ENCODE measurements around the gene CRISPLD2. TPM values are rescaled to one million over a fixed set of nuclear protein-coding genes. Genes with fewer than 3 reads are reported as not detected.

Gene CRISPLD2
- total RNA-seq, 1 experiment from 2014 or later = 9.4 TPM

DNA sequence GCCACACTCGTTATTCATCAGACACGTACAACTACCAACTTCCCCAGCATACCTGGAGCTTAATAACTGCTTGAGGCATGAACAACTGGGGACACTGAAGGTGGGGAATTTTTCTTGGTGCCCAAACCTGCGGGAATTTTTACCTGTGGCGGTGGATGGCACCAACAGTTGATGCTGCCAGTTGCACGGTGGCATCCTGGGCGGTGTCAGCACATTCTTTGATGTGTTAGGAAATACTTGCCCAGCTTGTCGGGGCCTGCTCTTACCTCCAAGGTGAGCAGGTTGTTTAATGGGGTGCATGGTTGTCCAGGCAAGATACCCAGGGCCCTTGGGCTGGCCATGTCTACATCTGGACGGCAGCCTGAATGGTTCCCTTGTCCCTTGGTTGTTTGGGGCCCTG lies 79.6 kb downstream of the CRISPLD2 start (continued):
- TF ChIP-seq, protein P1, sequence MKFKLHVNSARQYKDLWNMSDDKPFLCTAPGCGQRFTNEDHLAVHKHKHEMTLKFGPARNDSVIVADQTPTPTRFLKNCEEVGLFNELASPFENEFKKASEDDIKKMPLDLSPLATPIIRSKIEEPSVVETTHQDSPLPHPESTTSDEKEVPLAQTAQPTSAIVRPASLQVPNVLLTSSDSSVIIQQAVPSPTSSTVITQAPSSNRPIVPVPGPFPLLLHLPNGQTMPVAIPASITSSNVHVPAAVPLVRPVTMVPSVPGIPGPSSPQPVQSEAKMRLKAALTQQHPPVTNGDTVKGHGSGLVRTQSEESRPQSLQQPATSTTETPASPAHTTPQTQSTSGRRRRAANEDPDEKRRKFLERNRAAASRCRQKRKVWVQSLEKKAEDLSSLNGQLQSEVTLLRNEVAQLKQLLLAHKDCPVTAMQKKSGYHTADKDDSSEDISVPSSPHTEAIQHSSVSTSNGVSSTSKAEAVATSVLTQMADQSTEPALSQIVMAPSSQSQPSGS (CRISPR knock-in tag; IDR thresholded peaks at IDR 0.05; ENCODE audit: borderline replicate concordance, low read depth) = no peak
- TF ChIP-seq, protein P2, sequence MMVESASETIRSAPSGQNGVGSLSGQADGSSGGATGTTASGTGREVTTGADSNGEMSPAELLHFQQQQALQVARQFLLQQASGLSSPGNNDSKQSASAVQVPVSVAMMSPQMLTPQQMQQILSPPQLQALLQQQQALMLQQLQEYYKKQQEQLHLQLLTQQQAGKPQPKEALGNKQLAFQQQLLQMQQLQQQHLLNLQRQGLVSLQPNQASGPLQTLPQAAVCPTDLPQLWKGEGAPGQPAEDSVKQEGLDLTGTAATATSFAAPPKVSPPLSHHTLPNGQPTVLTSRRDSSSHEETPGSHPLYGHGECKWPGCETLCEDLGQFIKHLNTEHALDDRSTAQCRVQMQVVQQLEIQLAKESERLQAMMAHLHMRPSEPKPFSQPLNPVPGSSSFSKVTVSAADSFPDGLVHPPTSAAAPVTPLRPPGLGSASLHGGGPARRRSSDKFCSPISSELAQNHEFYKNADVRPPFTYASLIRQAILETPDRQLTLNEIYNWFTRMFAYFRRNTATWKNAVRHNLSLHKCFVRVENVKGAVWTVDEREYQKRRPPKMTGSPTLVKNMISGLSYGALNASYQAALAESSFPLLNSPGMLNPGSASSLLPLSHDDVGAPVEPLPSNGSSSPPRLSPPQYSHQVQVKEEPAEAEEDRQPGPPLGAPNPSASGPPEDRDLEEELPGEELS (CRISPR knock-in tag; IDR thresholded peaks at IDR 0.05) = no peak
- TF ChIP-seq SP1 (CRISPR knock-in tag; conservative IDR thresholded peaks at IDR 0.05) (no peak), JUN (CRISPR knock-in tag; IDR thresholded peaks at IDR 0.05) (no peak), ZNF219 (CRISPR knock-in tag; IDR thresholded peaks at IDR 0.05; ENCODE audit: borderline replicate concordance) (no peak), IRF2 (CRISPR knock-in tag; IDR thresholded peaks at IDR 0.05; ENCODE audit: borderline replicate concordance, low read depth) (no peak)
- TF ChIP-seq, protein P3, sequence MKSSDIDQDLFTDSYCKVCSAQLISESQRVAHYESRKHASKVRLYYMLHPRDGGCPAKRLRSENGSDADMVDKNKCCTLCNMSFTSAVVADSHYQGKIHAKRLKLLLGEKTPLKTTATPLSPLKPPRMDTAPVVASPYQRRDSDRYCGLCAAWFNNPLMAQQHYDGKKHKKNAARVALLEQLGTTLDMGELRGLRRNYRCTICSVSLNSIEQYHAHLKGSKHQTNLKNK (CRISPR knock-in tag; IDR thresholded peaks at IDR 0.05) = no peak

DNA sequence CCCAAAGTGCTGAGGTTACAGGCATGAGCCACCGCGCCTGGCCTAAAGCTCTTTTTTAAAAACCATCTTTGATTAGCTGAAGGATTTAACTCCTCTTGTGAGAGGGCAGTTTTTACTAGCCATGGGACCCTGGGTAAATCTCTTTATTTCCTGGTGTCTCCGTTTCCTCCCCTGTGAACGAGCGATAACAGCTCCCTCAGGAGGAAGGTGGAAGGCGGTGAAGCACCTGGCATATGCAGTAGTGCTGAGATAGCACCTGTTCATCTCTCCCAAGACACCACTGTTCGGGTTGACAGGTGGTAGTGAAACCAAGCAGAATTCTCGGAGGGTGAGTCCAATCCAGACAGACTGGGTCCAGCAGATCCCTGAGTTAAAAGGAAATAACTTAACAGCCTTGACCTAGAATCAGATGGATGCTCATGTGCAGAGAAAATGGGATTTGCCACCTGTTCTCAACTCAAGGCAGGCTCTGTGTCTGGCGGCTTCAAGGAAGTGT lies 86.2 kb downstream of the CRISPLD2 start:
- CTCF ChIA-PET = interaction anchor here (1.0 to 1.5 kb wide), 2 partner anchors 9 to 44 kb away, joined by 3 to 4 read pairs; no protein-coding TSS in a partner anchor
- no peak overlapping the region for H3K27ac Mint-ChIP-seq

GRCh38 chr16:84907051-84907450 lies 87.3 kb downstream of the CRISPLD2 start:
- ChIA-PET POLR2A (no interaction called here), CTCF (interaction anchor here (1.5 kb wide), 1 partner anchor 10 kb away, joined by 3 read pairs; no protein-coding TSS in a partner anchor)
- DNase-seq (ENCODE audit: low spot score) = no peak
- no peak for ATAC-seq
- Mint-ChIP-seq H3K36me3 (no peaks in the 10 kb centered on the region), H3K27me3 (ENCODE audit: low read depth) (no peaks in the 10 kb centered on the region), H3K27ac (no peak overlapping the region), H3K4me3 (no peak overlapping the region), H3K4me1 (no peaks in the 10 kb centered on the region), H3K9me3 (no peaks in the 10 kb centered on the region)
- TF ChIP-seq JUN (CRISPR knock-in tag; IDR thresholded peaks at IDR 0.05) (no peak), ZNF532 (CRISPR knock-in tag; IDR thresholded peaks at IDR 0.05; ENCODE audit: borderline replicate concordance) (no peak), GRHL2 (CRISPR knock-in tag; IDR thresholded peaks at IDR 0.05; ENCODE audit: insufficient replicate concordance, severe bottlenecking) (no peak), ZNF263 (CRISPR knock-in tag; IDR thresholded peaks at IDR 0.05; ENCODE audit: low read depth) (no peak), ZNF396 (CRISPR knock-in tag; IDR thresholded peaks at IDR 0.05; ENCODE audit: borderline replicate concordance) (no peak), ZNF121 (CRISPR knock-in tag; IDR thresholded peaks at IDR 0.05) (no peak)
- TF ChIP-seq, protein P1 (CRISPR knock-in tag; IDR thresholded peaks at IDR 0.05; ENCODE audit: borderline replicate concordance, low read depth) = no peak
- TF ChIP-seq, protein P4, sequence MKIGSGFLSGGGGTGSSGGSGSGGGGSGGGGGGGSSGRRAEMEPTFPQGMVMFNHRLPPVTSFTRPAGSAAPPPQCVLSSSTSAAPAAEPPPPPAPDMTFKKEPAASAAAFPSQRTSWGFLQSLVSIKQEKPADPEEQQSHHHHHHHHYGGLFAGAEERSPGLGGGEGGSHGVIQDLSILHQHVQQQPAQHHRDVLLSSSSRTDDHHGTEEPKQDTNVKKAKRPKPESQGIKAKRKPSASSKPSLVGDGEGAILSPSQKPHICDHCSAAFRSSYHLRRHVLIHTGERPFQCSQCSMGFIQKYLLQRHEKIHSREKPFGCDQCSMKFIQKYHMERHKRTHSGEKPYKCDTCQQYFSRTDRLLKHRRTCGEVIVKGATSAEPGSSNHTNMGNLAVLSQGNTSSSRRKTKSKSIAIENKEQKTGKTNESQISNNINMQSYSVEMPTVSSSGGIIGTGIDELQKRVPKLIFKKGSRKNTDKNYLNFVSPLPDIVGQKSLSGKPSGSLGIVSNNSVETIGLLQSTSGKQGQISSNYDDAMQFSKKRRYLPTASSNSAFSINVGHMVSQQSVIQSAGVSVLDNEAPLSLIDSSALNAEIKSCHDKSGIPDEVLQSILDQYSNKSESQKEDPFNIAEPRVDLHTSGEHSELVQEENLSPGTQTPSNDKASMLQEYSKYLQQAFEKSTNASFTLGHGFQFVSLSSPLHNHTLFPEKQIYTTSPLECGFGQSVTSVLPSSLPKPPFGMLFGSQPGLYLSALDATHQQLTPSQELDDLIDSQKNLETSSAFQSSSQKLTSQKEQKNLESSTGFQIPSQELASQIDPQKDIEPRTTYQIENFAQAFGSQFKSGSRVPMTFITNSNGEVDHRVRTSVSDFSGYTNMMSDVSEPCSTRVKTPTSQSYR (CRISPR knock-in tag; IDR thresholded peaks at IDR 0.05) = no peak

More for the DNA sequence above, 86.2 kb downstream of the CRISPLD2 start:
- H3K27me3 Mint-ChIP-seq (ENCODE audit: low read depth) = no peaks in the 10 kb centered on the region
- H3K4me1 Mint-ChIP-seq = no peaks in the 10 kb centered on the region
- no peak overlapping the region for H3K4me3 Mint-ChIP-seq
- no peak for TF ChIP-seq E2F5 (CRISPR knock-in tag; IDR thresholded peaks at IDR 0.05)
- no peak for TF ChIP-seq FOXK1 (CRISPR knock-in tag; IDR thresholded peaks at IDR 0.05)
- TF ChIP-seq ETV6 (CRISPR knock-in tag; IDR thresholded peaks at IDR 0.05) = no peak
- TF ChIP-seq JUN (CRISPR knock-in tag; IDR thresholded peaks at IDR 0.05) = no peak
- TF ChIP-seq FOXP1 (CRISPR knock-in tag; IDR thresholded peaks at IDR 0.05; ENCODE audit: borderline replicate concordance) = no peak
- no peak for TF ChIP-seq OVOL2 (CRISPR knock-in tag; IDR thresholded peaks at IDR 0.05; ENCODE audit: borderline replicate concordance)
- no peak for TF ChIP-seq EMX1 (CRISPR knock-in tag; IDR thresholded peaks at IDR 0.05)
- H3K9me3 Mint-ChIP-seq = peaks cover 1% of the 10 kb centered on the region; the same call in 1 of the 2 replicates
- POLR2A ChIA-PET = interaction anchor here (0.5 kb wide), 1 partner anchor 13 kb away, joined by 3 read pairs; no protein-coding TSS in a partner anchor
- DNase-seq (ENCODE audit: low spot score) = no peak
- no peaks in the 10 kb centered on the region for H3K36me3 Mint-ChIP-seq
- ATAC-seq = no peak

Measured in WTC11 (cell line).